Keratinocyte (primary cell): ENCODE measurements around the gene TBX6. TPM values are rescaled to one million over a fixed set of nuclear protein-coding genes. Genes with fewer than 3 reads are reported as not detected.

Experiments
- DNase-seq: peaks from one replicate; pipeline ENCODE4 v3.0.0-alpha.2; 2011; ENCODE audit warnings: low read depth, missing footprints, low spot score
- FAIRE-seq: peaks from 2 replicates; lab custom pipeline; 2011; peaks lifted over from hg19 to GRCh38; lab: Jason Lieb, UNC
- H2AFZ ChIP-seq: 2 replicates; pipeline ENCODE4 v1.6.0; 2012; ENCODE audit warnings: low read length, control low read depth, inconsistent platforms; ENCODE audit not compliant: control insufficient read depth
- H3K27ac ChIP-seq: 2 replicates; pipeline ENCODE4 v1.5.1; 2011; ENCODE audit warnings: low read length; ENCODE audit not compliant: control insufficient read depth, insufficient read depth
- H3K27me3 ChIP-seq: 3 replicates; pipeline ENCODE4 v1.6.0; 2011; ENCODE audit warnings: low read length; ENCODE audit not compliant: control insufficient read depth, insufficient read depth; ENCODE audit errors: extremely low read depth
- H3K36me3 ChIP-seq, 2 experiments: 2 replicates in 1 of 2; 3 replicates in 1 of 2; pipeline ENCODE4 v1.5.1; 2011; ENCODE audit warnings: low read length in 2 of 2, mild to moderate bottlenecking in 1 of 2; ENCODE audit not compliant: control insufficient read depth in 2 of 2, insufficient read depth in 2 of 2; ENCODE audit errors: extremely low read depth in 1 of 2
- H3K4me1 ChIP-seq: 3 replicates; pipeline ENCODE4 v1.5.1; 2011; ENCODE audit warnings: low read length; ENCODE audit not compliant: control insufficient read depth, insufficient read depth; ENCODE audit errors: extremely low read depth
- H3K4me2 ChIP-seq: 3 replicates; pipeline ENCODE4 v1.6.0; 2011; ENCODE audit warnings: low read depth, low read length; ENCODE audit not compliant: control insufficient read depth, insufficient read depth; ENCODE audit errors: extremely low read depth
- H3K4me3 ChIP-seq, 3 experiments: fragments of 200-600 bp in 1 of 3; sonication (generic) in 1 of 3; 2 replicates in 2 of 3; 3 replicates in 1 of 3; pipeline ENCODE4 v1.5.1; 2011 to 2016; ENCODE audit warnings: low read length in 3 of 3, mild to moderate bottlenecking in 3 of 3, control low read depth in 2 of 3, inconsistent platforms in 1 of 3, low read depth in 1 of 3, mixed read lengths in 1 of 3, mixed run types in 1 of 3, moderate library complexity in 1 of 3; ENCODE audit not compliant: control insufficient read depth in 2 of 3, insufficient read depth in 2 of 3; ENCODE audit errors: extremely low read depth in 1 of 3
- H3K79me2 ChIP-seq: 2 replicates; pipeline ENCODE4 v1.6.0; 2012; ENCODE audit warnings: low read length; ENCODE audit not compliant: control insufficient read depth, insufficient read depth
- H3K9ac ChIP-seq: 3 replicates; pipeline ENCODE4 v1.6.0; 2011; ENCODE audit warnings: low read length; ENCODE audit not compliant: control insufficient read depth, insufficient read depth; ENCODE audit errors: extremely low read depth
- H3K9me1 ChIP-seq: 3 replicates; pipeline ENCODE4 v1.6.0; 2011; ENCODE audit warnings: low read length; ENCODE audit not compliant: control insufficient read depth, insufficient read depth; ENCODE audit errors: extremely low read depth
- H3K9me3 ChIP-seq: 2 replicates; pipeline ENCODE4 v1.5.1; 2012; ENCODE audit warnings: low read depth, low read length; ENCODE audit not compliant: control insufficient read depth
- H4K20me1 ChIP-seq: 3 replicates; pipeline ENCODE4 v1.6.0; 2011; ENCODE audit warnings: low read length; ENCODE audit not compliant: control insufficient read depth, insufficient read depth; ENCODE audit errors: extremely low read depth
- EZH2 ChIP-seq: IDR thresholded peaks from one replicate; pipeline ENCODE4 v1.6.1; 2012; ENCODE audit warnings: inconsistent platforms, mild to moderate bottlenecking, low read length, moderate library complexity
- dilution Hi-C: fragments of 300-500 bp; cut with MboI; formaldehyde crosslinking; loops from one replicate; pipeline ENCODE4 v1.7.0; 2020; ENCODE audit warnings: low sequenced_read_pairs; ENCODE audit not compliant: extremely low pct_ligation_motif_present
- polyA plus RNA-seq, 5 experiments: library from polyadenylated mRNA; depleted of rRNA in 3 of 5; stranded (reverse) in 3 of 5; stranded (forward) in 1 of 5; unstranded in 1 of 5; fragments of >200 nt; gene quantifications; 1 replicate in 1 of 5; 2 replicates in 3 of 5; 3 replicates in 1 of 5; pipeline versions ENCODE4 v1.2.1 to v1.2.3, GENCODE V29; 2011 to 2012; ENCODE audit warnings: missing spikeins in 2 of 5, low read depth in 1 of 5, low replicate concordance in 1 of 5
- TF ChIP-seq, protein P1 (sequence below), 3 experiments: IDR thresholded peaks in 1 of 3; conservative IDR thresholded peaks in 1 of 3; optimal IDR thresholded peaks in 1 of 3; 2 replicates in 2 of 3; 3 replicates in 1 of 3; pipeline versions ENCODE3 to v1.5.1; 2011; ENCODE audit warnings: low read length in 3 of 3, mild to moderate bottlenecking in 3 of 3, moderate library complexity in 2 of 3, control low read depth in 1 of 3, inconsistent platforms in 1 of 3; ENCODE audit not compliant: insufficient read depth in 2 of 3; ENCODE audit errors: extremely low read depth in 1 of 3

Gene TBX6
- polyA plus RNA-seq, 1 donor (not counting 4 experiments of a cell fraction or from before 2014, with no cell fraction given) = 0.18 TPM

- H3K27me3 ChIP-seq = no peaks in the 10 kb centered on the region
- H3K9ac ChIP-seq = no peak overlapping the region
- H3K4me1 ChIP-seq = no peaks in the 10 kb centered on the region
- H3K79me2 ChIP-seq = no peaks in the 10 kb centered on the region
- H3K9me1 ChIP-seq = no peaks in the 10 kb centered on the region
- no peak for TF ChIP-seq EZH2
- TF ChIP-seq, protein P1, sequence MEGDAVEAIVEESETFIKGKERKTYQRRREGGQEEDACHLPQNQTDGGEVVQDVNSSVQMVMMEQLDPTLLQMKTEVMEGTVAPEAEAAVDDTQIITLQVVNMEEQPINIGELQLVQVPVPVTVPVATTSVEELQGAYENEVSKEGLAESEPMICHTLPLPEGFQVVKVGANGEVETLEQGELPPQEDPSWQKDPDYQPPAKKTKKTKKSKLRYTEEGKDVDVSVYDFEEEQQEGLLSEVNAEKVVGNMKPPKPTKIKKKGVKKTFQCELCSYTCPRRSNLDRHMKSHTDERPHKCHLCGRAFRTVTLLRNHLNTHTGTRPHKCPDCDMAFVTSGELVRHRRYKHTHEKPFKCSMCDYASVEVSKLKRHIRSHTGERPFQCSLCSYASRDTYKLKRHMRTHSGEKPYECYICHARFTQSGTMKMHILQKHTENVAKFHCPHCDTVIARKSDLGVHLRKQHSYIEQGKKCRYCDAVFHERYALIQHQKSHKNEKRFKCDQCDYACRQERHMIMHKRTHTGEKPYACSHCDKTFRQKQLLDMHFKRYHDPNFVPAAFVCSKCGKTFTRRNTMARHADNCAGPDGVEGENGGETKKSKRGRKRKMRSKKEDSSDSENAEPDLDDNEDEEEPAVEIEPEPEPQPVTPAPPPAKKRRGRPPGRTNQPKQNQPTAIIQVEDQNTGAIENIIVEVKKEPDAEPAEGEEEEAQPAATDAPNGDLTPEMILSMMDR (optimal IDR thresholded peaks at IDR 0.05 in 1 of 3, IDR thresholded peaks at IDR 0.05 in 1 of 3, conservative IDR thresholded peaks at IDR 0.05 in 1 of 3; ENCODE audit: extremely low read depth in 1 of 3, insufficient read depth in 2 of 3, low read length in 3 of 3) = no peak
- dilution Hi-C loops = no loop called here
- H2AFZ ChIP-seq = no peak overlapping the region
- no peak overlapping the region for H3K4me3 ChIP-seq
- DNase-seq (no peak), FAIRE-seq (no peak)
- no peak overlapping the region for H3K27ac ChIP-seq
- no peak overlapping the region for H3K4me2 ChIP-seq
- H3K9me3 ChIP-seq = no peaks in the 10 kb centered on the region
- no peaks in the 10 kb centered on the region for H3K36me3 ChIP-seq
- H4K20me1 ChIP-seq = no peaks in the 10 kb centered on the region
Measured at GRCh38 chr16:30132591-30132990, 40.9 kb upstream of the TBX6 start.

DNA sequence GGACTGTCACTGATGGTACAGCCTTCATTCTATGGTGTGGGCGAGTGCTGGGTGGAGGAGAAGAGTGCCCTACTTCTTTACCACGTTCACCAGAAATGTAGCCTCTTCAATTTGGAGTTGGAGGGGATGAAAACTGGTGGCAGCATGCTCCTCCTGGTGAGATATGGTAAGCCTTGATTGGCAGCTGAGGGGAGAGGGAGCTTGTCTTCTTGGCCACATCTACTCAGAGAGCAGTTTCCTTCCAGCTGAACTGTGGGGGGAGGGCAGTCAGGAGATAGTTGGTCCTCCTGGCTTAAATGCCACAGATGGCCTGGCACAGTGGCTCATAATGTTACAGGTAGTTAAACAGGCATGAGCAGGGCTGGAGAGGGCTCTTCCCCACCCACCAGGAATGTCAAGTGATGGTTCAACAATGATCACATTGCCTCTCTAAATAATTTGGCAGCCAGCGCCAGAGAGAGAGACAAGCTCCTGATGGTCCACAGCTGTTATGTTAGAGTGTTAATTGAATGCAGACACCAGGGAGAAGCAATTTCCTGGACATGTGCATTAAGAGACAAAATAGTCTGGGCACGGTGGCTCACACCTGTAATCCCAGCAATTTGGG, 40.2 kb upstream of the TBX6 start:
- Histone ChIP-seq H3K79me2 (no peaks in the 10 kb centered on the region), H3K36me3 (no peaks in the 10 kb centered on the region), H3K9ac (no peak overlapping the region), H3K4me2 (no peak overlapping the region), H3K4me3 (no peak overlapping the region), H4K20me1 (no peaks in the 10 kb centered on the region), H3K27me3 (no peaks in the 10 kb centered on the region), H2AFZ (no peak overlapping the region), H3K4me1 (no peaks in the 10 kb centered on the region), H3K9me1 (no peaks in the 10 kb centered on the region), H3K9me3 (no peaks in the 10 kb centered on the region), H3K27ac (no peak overlapping the region)
- no peak for TF ChIP-seq EZH2
- TF ChIP-seq, protein P1 (optimal IDR thresholded peaks at IDR 0.05 in 1 of 3, IDR thresholded peaks at IDR 0.05 in 1 of 3, conservative IDR thresholded peaks at IDR 0.05 in 1 of 3; ENCODE audit: extremely low read depth in 1 of 3, insufficient read depth in 2 of 3, low read length in 3 of 3) = no peak
- dilution Hi-C loops = no loop called here
- FAIRE-seq (no peak), DNase-seq (no peak)
